Body of pancreas (tissue), 4 donors: ENCODE measurements around the gene CROCC.

Experiments used
- POLR2A ChIP-seq, 3 donors: fragments of 450-650 bp; IDR thresholded peaks; one replicate each; pipeline ENCODE4 v1.6.1; 2016; ENCODE audit warnings: antibody characterized with exemption in 3 of 3, mild to moderate bottlenecking in 2 of 3
- TF ChIP-seq, protein P1 (sequence below), 7 experiments: fragments of 450-650 bp in 4 of 7; fragments of 200-600 bp in 3 of 7; sonication (generic) in 3 of 7; IDR thresholded peaks; one replicate each; pipeline ENCODE4 v1.5.1; 2016 to 2019; ENCODE audit warnings: antibody characterized with exemption in 7 of 7

DNA sequence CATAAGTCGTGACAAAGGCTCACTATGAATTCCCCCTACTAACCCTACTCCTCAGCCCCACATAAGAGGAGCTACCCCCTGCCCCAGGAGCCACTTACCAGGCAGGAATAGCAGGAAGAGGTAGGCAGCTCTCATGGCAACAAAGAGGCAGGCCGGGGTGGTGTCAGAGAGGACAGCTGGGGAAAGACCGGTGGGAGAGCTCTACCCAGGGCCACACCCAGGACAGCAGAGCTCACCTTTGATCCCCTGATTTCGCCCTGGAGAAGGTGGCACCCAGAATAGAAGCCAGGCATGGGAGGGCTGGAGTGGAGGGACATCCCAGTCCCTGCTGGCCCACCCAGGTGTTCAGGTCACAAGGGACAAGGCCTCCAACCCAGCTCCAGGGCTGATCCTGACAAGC, 56.4 kb downstream of the CROCC start:
- TF ChIP-seq, protein P1, sequence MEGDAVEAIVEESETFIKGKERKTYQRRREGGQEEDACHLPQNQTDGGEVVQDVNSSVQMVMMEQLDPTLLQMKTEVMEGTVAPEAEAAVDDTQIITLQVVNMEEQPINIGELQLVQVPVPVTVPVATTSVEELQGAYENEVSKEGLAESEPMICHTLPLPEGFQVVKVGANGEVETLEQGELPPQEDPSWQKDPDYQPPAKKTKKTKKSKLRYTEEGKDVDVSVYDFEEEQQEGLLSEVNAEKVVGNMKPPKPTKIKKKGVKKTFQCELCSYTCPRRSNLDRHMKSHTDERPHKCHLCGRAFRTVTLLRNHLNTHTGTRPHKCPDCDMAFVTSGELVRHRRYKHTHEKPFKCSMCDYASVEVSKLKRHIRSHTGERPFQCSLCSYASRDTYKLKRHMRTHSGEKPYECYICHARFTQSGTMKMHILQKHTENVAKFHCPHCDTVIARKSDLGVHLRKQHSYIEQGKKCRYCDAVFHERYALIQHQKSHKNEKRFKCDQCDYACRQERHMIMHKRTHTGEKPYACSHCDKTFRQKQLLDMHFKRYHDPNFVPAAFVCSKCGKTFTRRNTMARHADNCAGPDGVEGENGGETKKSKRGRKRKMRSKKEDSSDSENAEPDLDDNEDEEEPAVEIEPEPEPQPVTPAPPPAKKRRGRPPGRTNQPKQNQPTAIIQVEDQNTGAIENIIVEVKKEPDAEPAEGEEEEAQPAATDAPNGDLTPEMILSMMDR (IDR thresholded peaks at IDR 0.05), result no peak
- TF ChIP-seq POLR2A (IDR thresholded peaks at IDR 0.05), result no peak
